ENCODE measurements around the gene NCAM1.

The NCAM1 gene

GRCh38 chr11:113237261-113237660 is 276.0 kb downstream of the NCAM1 start:
- Histone ChIP-seq H3K4ac (ENCODE audit: low read depth in 1 of 2, low read length in 2 of 2) (no peak overlapping the region), H2BK15ac (ENCODE audit: low read depth, poor library complexity, severe bottlenecking) (no peak overlapping the region), H2BK120ac (ENCODE audit: low read depth, low read length) (no peak overlapping the region), H3K18ac (ENCODE audit: low read depth in 1 of 2, low read length in 2 of 2) (no peak overlapping the region), H2AFZ (ENCODE audit: low read depth, low read length) (no peak overlapping the region), H2BK5ac (ENCODE audit: low read depth, low read length, poor library complexity, severe bottlenecking) (no peak overlapping the region), H4K8ac (ENCODE audit: low read length) (no peak overlapping the region), H4K91ac (ENCODE audit: low read length) (no peak overlapping the region), H3K14ac (ENCODE audit: low read length in 2 of 2) (no peak overlapping the region), H2BK12ac (ENCODE audit: low read length in 2 of 2) (no peak overlapping the region), H3K9ac (ENCODE audit: low read length) (no peak overlapping the region), H3K27me3 (ENCODE audit: control insufficient read depth in 1 of 2, insufficient read depth in 1 of 2, low read length in 2 of 2) (peaks cover 0 to 47% of the 10 kb centered on the region in 2 experiments), H3K23ac (ENCODE audit: low read length in 2 of 2) (no peak overlapping the region), H2AK5ac (ENCODE audit: low read length, severe bottlenecking) (no peak overlapping the region), H3K36me3 (ENCODE audit: control insufficient read depth in 1 of 2, insufficient read depth in 2 of 2, low read depth in 1 of 2, low read length in 2 of 2) (no peaks in the 10 kb centered on the region), H3K4me3 (ENCODE audit: insufficient read depth in 1 of 2, low read depth in 1 of 2, low read length in 2 of 2) (no peak overlapping the region), H3K9me3 (ENCODE audit: control insufficient read depth, low read length) (no peaks in the 10 kb centered on the region), H3K4me1 (ENCODE audit: control insufficient read depth, insufficient read depth, low read depth, low read length) (no peaks in the 10 kb centered on the region), H3K4me2 (ENCODE audit: low read length, poor library complexity, severe bottlenecking) (no peak overlapping the region), H3K27ac (ENCODE audit: low read length, poor library complexity, severe bottlenecking) (no peak overlapping the region), H3K79me1 (replicated peaks; ENCODE audit: low read length, poor library complexity, severe bottlenecking) (no peaks in the 10 kb centered on the region)
- 93% methylated on average over 4 of the region's 4 CpGs for WGBS
- DNase-seq: no peak

GRCh38 chr11:113238721-113239120 is 277.5 kb downstream of the NCAM1 start:
- Histone ChIP-seq H3K4me1 (ENCODE audit: control insufficient read depth, insufficient read depth, low read depth, low read length) (no peaks in the 10 kb centered on the region), H3K14ac (ENCODE audit: low read length in 2 of 2) (no peak overlapping the region), H3K27me3 (ENCODE audit: control insufficient read depth in 1 of 2, insufficient read depth in 1 of 2, low read length in 2 of 2) (peaks cover 0 to 36% of the 10 kb centered on the region in 2 experiments), H3K18ac (ENCODE audit: low read depth in 1 of 2, low read length in 2 of 2) (no peak overlapping the region), H3K79me1 (replicated peaks; ENCODE audit: low read length, poor library complexity, severe bottlenecking) (no peaks in the 10 kb centered on the region), H4K91ac (ENCODE audit: low read length) (no peak overlapping the region), H2BK15ac (ENCODE audit: low read depth, poor library complexity, severe bottlenecking) (no peak overlapping the region), H3K4ac (ENCODE audit: low read depth in 1 of 2, low read length in 2 of 2) (no peak overlapping the region), H2AFZ (ENCODE audit: low read depth, low read length) (no peak overlapping the region), H2AK5ac (ENCODE audit: low read length, severe bottlenecking) (no peak overlapping the region), H3K9ac (ENCODE audit: low read length) (no peak overlapping the region), H3K4me3 (ENCODE audit: insufficient read depth in 1 of 2, low read depth in 1 of 2, low read length in 2 of 2) (no peak overlapping the region), H3K23ac (ENCODE audit: low read length in 2 of 2) (no peak overlapping the region), H2BK12ac (ENCODE audit: low read length in 2 of 2) (no peak overlapping the region), H3K36me3 (ENCODE audit: control insufficient read depth in 1 of 2, insufficient read depth in 2 of 2, low read depth in 1 of 2, low read length in 2 of 2) (no peaks in the 10 kb centered on the region), H4K8ac (ENCODE audit: low read length) (no peak overlapping the region), H3K4me2 (ENCODE audit: low read length, poor library complexity, severe bottlenecking) (no peak overlapping the region), H2BK5ac (ENCODE audit: low read depth, low read length, poor library complexity, severe bottlenecking) (no peak overlapping the region), H3K9me3 (ENCODE audit: control insufficient read depth, low read length) (no peaks in the 10 kb centered on the region), H2BK120ac (ENCODE audit: low read depth, low read length) (no peak overlapping the region), H3K27ac (ENCODE audit: low read length, poor library complexity, severe bottlenecking) (no peak overlapping the region)
- DNase-seq: no peak
- WGBS: 96% methylated on average over 5 of the region's 5 CpGs

- H3K9ac ChIP-seq (ENCODE audit: low read length): no peak overlapping the region
- H3K27me3 ChIP-seq (ENCODE audit: control insufficient read depth in 1 of 2, insufficient read depth in 1 of 2, low read length in 2 of 2): peaks cover 0 to 29% of the 10 kb centered on the region in 2 experiments
- no peaks in the 10 kb centered on the region for H3K79me1 ChIP-seq (replicated peaks; ENCODE audit: low read length, poor library complexity, severe bottlenecking)
- no peak overlapping the region for H2AFZ ChIP-seq (ENCODE audit: low read depth, low read length)
- no peak overlapping the region for H2BK15ac ChIP-seq (ENCODE audit: low read depth, poor library complexity, severe bottlenecking)
- no peak overlapping the region for H3K18ac ChIP-seq (ENCODE audit: low read depth in 1 of 2, low read length in 2 of 2)
- no peak overlapping the region for H3K4me3 ChIP-seq (ENCODE audit: insufficient read depth in 1 of 2, low read depth in 1 of 2, low read length in 2 of 2)
- no peak overlapping the region for H4K91ac ChIP-seq (ENCODE audit: low read length)
- no peak overlapping the region for H3K27ac ChIP-seq (ENCODE audit: low read length, poor library complexity, severe bottlenecking)
- no peak overlapping the region for H3K23ac ChIP-seq (ENCODE audit: low read length in 2 of 2)
- H2BK120ac ChIP-seq (ENCODE audit: low read depth, low read length): no peak overlapping the region
- no peak overlapping the region for H3K14ac ChIP-seq (ENCODE audit: low read length in 2 of 2)
- no peak for DNase-seq
- WGBS: 95% methylated on average over 5 of the region's 5 CpGs
- no peak overlapping the region for H2BK5ac ChIP-seq (ENCODE audit: low read depth, low read length, poor library complexity, severe bottlenecking)
- H3K4me1 ChIP-seq (ENCODE audit: control insufficient read depth, insufficient read depth, low read depth, low read length): no peaks in the 10 kb centered on the region
- H3K9me3 ChIP-seq (ENCODE audit: control insufficient read depth, low read length): no peaks in the 10 kb centered on the region
- H2AK5ac ChIP-seq (ENCODE audit: low read length, severe bottlenecking): no peak overlapping the region
- H4K8ac ChIP-seq (ENCODE audit: low read length): no peak overlapping the region
- H3K4ac ChIP-seq (ENCODE audit: low read depth in 1 of 2, low read length in 2 of 2): no peak overlapping the region
- no peak overlapping the region for H2BK12ac ChIP-seq (ENCODE audit: low read length in 2 of 2)
- no peaks in the 10 kb centered on the region for H3K36me3 ChIP-seq (ENCODE audit: control insufficient read depth in 1 of 2, insufficient read depth in 2 of 2, low read depth in 1 of 2, low read length in 2 of 2)
- H3K4me2 ChIP-seq (ENCODE audit: low read length, poor library complexity, severe bottlenecking): no peak overlapping the region
These were observed 279.2 kb downstream of the NCAM1 start for GRCh38 chr11:113240389-113240788.

GRCh38 chr11:113240790-113241635 is 279.8 kb downstream of the NCAM1 start:
- Histone ChIP-seq H2AFZ (ENCODE audit: low read depth, low read length) (no peak overlapping the region), H3K36me3 (ENCODE audit: control insufficient read depth in 1 of 2, insufficient read depth in 2 of 2, low read depth in 1 of 2, low read length in 2 of 2) (no peaks in the 10 kb centered on the region), H3K18ac (ENCODE audit: low read depth in 1 of 2, low read length in 2 of 2) (no peak overlapping the region), H4K91ac (ENCODE audit: low read length) (no peak overlapping the region), H2BK12ac (ENCODE audit: low read length in 2 of 2) (no peak overlapping the region), H3K79me1 (replicated peaks; ENCODE audit: low read length, poor library complexity, severe bottlenecking) (no peaks in the 10 kb centered on the region), H3K9me3 (ENCODE audit: control insufficient read depth, low read length) (no peaks in the 10 kb centered on the region), H3K27ac (ENCODE audit: low read length, poor library complexity, severe bottlenecking) (no peak overlapping the region), H2BK15ac (ENCODE audit: low read depth, poor library complexity, severe bottlenecking) (no peak overlapping the region), H3K4me1 (ENCODE audit: control insufficient read depth, insufficient read depth, low read depth, low read length) (no peaks in the 10 kb centered on the region), H2BK120ac (ENCODE audit: low read depth, low read length) (no peak overlapping the region), H3K4me2 (ENCODE audit: low read length, poor library complexity, severe bottlenecking) (no peak overlapping the region), H3K27me3 (ENCODE audit: control insufficient read depth in 1 of 2, insufficient read depth in 1 of 2, low read length in 2 of 2) (peaks cover 0 to 29% of the 10 kb centered on the region in 2 experiments), H3K14ac (ENCODE audit: low read length in 2 of 2) (no peak overlapping the region), H2BK5ac (ENCODE audit: low read depth, low read length, poor library complexity, severe bottlenecking) (no peak overlapping the region), H2AK5ac (ENCODE audit: low read length, severe bottlenecking) (no peak overlapping the region), H3K4me3 (ENCODE audit: insufficient read depth in 1 of 2, low read depth in 1 of 2, low read length in 2 of 2) (no peak overlapping the region), H3K4ac (ENCODE audit: low read depth in 1 of 2, low read length in 2 of 2) (no peak overlapping the region), H4K8ac (ENCODE audit: low read length) (no peak overlapping the region), H3K9ac (ENCODE audit: low read length) (no peak overlapping the region), H3K23ac (ENCODE audit: low read length in 2 of 2) (no peak overlapping the region)
- 61% methylated on average over 12 of the region's 12 CpGs for WGBS
- peak; percentile 40 for DNase-seq

All from mesenchymal stem cell (in vitro differentiated cells and primary cell).